ENCODE measurements around the gene NET1. TPM values are rescaled to one million over a fixed set of nuclear protein-coding genes. Genes with fewer than 3 reads are reported as not detected.

The NET1 gene
- total RNA-seq, 2 donors from 2014 or later: 47.3 to 64.9 TPM

DNA sequence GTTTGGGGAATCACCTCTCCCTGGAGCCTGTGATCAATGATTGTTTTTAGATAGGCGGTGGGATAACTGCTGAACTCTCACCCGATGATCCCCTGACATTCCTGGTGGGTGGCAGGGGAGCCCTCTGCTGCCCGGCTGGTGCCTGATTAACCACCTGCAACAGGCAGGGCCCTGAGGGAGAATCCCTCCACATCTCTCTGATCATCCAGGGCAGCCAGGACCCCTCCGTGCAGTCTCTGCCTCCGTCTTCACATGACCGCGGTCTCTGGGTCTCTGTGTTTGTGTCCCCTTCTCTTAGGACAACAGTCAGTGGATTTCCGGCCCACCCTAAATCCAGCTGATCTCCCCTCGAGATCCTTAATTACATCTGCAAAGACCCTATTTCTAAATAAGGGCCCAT, 69.7 kb downstream of the NET1 start:
- whole genome bisulfite sequencing, 2 experiments (ENCODE audit: insufficient coverage in 1 of 2, insufficient read length in 1 of 2): 90 to 100% methylated on average over 1 to 9 of the region's 9 CpGs
- no peak overlapping the region for H3K4me3 ChIP-seq (ENCODE audit: low read length)
- Mint-ChIP-seq H3K4me3 (no peak overlapping the region), H3K27ac (peak overlapping the region; percentile 53), H3K27me3 (ENCODE audit: insufficient read depth) (peaks cover 2% of the 10 kb centered on the region), H3K9me3 (no peaks in the 10 kb centered on the region), H3K4me1 (peaks cover 35% of the 10 kb centered on the region), H3K36me3 (ENCODE audit: low read depth) (no peaks in the 10 kb centered on the region)
- H3K4me1 ChIP-seq (ENCODE audit: control insufficient read depth, insufficient read depth, low read length): peaks cover 16% of the 10 kb centered on the region
- H3K27me3 ChIP-seq (ENCODE audit: control insufficient read depth, insufficient read depth, low read length, poor library complexity, severe bottlenecking): no peaks in the 10 kb centered on the region
- H3K9me3 ChIP-seq (ENCODE audit: control insufficient read depth, low read length): peaks cover 4% of the 10 kb centered on the region
- no peak overlapping the region for H3K27ac ChIP-seq (ENCODE audit: low read depth, low read length)
- TF ChIP-seq, protein P1, sequence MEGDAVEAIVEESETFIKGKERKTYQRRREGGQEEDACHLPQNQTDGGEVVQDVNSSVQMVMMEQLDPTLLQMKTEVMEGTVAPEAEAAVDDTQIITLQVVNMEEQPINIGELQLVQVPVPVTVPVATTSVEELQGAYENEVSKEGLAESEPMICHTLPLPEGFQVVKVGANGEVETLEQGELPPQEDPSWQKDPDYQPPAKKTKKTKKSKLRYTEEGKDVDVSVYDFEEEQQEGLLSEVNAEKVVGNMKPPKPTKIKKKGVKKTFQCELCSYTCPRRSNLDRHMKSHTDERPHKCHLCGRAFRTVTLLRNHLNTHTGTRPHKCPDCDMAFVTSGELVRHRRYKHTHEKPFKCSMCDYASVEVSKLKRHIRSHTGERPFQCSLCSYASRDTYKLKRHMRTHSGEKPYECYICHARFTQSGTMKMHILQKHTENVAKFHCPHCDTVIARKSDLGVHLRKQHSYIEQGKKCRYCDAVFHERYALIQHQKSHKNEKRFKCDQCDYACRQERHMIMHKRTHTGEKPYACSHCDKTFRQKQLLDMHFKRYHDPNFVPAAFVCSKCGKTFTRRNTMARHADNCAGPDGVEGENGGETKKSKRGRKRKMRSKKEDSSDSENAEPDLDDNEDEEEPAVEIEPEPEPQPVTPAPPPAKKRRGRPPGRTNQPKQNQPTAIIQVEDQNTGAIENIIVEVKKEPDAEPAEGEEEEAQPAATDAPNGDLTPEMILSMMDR (conservative IDR thresholded peaks at IDR 0.05): no peak
- DNase-seq: no peak
- H3K9ac ChIP-seq (ENCODE audit: extremely low read depth, low read length, poor library complexity, severe bottlenecking): no peak overlapping the region
- no peaks in the 10 kb centered on the region for H3K36me3 ChIP-seq (ENCODE audit: control insufficient read depth, insufficient read depth, low read length)

DNA sequence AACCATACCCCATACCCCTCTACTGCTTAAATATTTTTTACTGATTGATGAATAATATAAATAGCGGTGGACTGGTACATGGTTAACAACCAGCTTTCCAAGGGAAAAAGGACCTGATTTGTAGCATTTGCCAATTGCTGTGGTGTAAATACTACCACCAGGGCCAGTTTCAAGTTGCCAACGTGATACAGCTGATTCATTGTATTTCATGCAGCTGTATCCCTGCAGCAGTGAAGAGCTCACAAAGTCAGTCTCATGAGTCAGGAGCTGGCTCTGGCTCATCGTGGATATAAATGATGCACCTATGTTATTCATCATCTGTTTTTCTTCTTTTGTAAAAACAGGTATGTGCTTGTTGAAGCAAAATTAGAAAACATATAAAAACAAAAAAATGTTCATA, 71.8 kb downstream of the NET1 start:
- Histone ChIP-seq H3K36me3 (ENCODE audit: control insufficient read depth, insufficient read depth, low read length) (no peaks in the 10 kb centered on the region), H3K4me1 (ENCODE audit: control insufficient read depth, insufficient read depth, low read length) (peaks cover 6% of the 10 kb centered on the region), H3K27ac (ENCODE audit: low read depth, low read length) (no peak overlapping the region), H3K9ac (ENCODE audit: extremely low read depth, low read length, poor library complexity, severe bottlenecking) (no peak overlapping the region), H3K27me3 (ENCODE audit: control insufficient read depth, insufficient read depth, low read length, poor library complexity, severe bottlenecking) (no peaks in the 10 kb centered on the region), H3K4me3 (ENCODE audit: low read length) (no peak overlapping the region), H3K9me3 (ENCODE audit: control insufficient read depth, low read length) (peaks cover 4% of the 10 kb centered on the region)
- H3K4me1 Mint-ChIP-seq: peaks cover 51% of the 10 kb centered on the region
- H3K36me3 Mint-ChIP-seq (ENCODE audit: low read depth): no peaks in the 10 kb centered on the region
- H3K27me3 Mint-ChIP-seq (ENCODE audit: insufficient read depth): peaks cover 5% of the 10 kb centered on the region
- no peak overlapping the region for H3K27ac Mint-ChIP-seq
- 81 to 91% methylated on average over 1 to 3 of the region's 3 CpGs for WGBS, 2 experiments (ENCODE audit: insufficient coverage in 1 of 2, insufficient read length in 1 of 2)
- DNase-seq: no peak
- no peak overlapping the region for H3K4me3 Mint-ChIP-seq
- H3K9me3 Mint-ChIP-seq: no peaks in the 10 kb centered on the region
- TF ChIP-seq, protein P1 (conservative IDR thresholded peaks at IDR 0.05): no peak

DNA sequence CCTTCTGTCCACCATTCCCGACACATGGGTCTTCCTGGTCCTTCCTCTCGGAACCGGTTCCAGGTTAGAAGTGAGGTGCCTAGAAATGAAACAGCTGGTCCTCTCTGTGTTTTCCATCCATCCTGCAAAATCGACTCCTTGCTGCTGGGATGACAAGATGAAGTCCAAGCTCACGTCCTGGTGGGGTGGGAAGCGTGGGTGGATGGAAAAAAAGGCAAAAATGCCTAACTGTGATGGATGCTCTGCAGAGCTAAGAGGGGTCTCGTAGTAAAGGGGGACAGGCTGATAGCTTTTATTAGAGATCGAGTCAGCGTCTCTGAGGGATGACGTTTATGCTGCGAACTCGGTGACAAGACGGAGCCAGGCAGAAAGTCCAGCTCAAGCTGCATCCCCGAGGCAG, 72.9 kb downstream of the NET1 start:
- H3K27me3 Mint-ChIP-seq (ENCODE audit: insufficient read depth): peaks cover 5% of the 10 kb centered on the region
- 93% methylated on average over 12 to 14 of the region's 14 CpGs for WGBS, 2 experiments (ENCODE audit: insufficient coverage in 1 of 2, insufficient read length in 1 of 2)
- H3K36me3 ChIP-seq (ENCODE audit: control insufficient read depth, insufficient read depth, low read length): no peaks in the 10 kb centered on the region
- H3K27ac ChIP-seq (ENCODE audit: low read depth, low read length): no peak overlapping the region
- H3K4me3 ChIP-seq (ENCODE audit: low read length): no peak overlapping the region
- H3K4me1 Mint-ChIP-seq: peaks cover 50% of the 10 kb centered on the region
- H3K9me3 Mint-ChIP-seq: no peaks in the 10 kb centered on the region
- no peak for DNase-seq
- TF ChIP-seq, protein P1 (conservative IDR thresholded peaks at IDR 0.05): no peak
- H3K4me1 ChIP-seq (ENCODE audit: control insufficient read depth, insufficient read depth, low read length): peaks cover 6% of the 10 kb centered on the region
- H3K27ac Mint-ChIP-seq: no peak overlapping the region
- H3K9me3 ChIP-seq (ENCODE audit: control insufficient read depth, low read length): peaks cover 4% of the 10 kb centered on the region
- H3K4me3 Mint-ChIP-seq: no peak overlapping the region
- H3K27me3 ChIP-seq (ENCODE audit: control insufficient read depth, insufficient read depth, low read length, poor library complexity, severe bottlenecking): no peaks in the 10 kb centered on the region
- no peak overlapping the region for H3K9ac ChIP-seq (ENCODE audit: extremely low read depth, low read length, poor library complexity, severe bottlenecking)
- no peaks in the 10 kb centered on the region for H3K36me3 Mint-ChIP-seq (ENCODE audit: low read depth)

Data from endodermal cell (in vitro differentiated cells).